ENCODE measurements around the gene TRPC4AP.

The TRPC4AP gene

GRCh38 chr20:35001596-35002362, 90.8 kb downstream of the TRPC4AP start:
- DNase-seq (ENCODE audit: low read depth, low spot score): no peak

DNA sequence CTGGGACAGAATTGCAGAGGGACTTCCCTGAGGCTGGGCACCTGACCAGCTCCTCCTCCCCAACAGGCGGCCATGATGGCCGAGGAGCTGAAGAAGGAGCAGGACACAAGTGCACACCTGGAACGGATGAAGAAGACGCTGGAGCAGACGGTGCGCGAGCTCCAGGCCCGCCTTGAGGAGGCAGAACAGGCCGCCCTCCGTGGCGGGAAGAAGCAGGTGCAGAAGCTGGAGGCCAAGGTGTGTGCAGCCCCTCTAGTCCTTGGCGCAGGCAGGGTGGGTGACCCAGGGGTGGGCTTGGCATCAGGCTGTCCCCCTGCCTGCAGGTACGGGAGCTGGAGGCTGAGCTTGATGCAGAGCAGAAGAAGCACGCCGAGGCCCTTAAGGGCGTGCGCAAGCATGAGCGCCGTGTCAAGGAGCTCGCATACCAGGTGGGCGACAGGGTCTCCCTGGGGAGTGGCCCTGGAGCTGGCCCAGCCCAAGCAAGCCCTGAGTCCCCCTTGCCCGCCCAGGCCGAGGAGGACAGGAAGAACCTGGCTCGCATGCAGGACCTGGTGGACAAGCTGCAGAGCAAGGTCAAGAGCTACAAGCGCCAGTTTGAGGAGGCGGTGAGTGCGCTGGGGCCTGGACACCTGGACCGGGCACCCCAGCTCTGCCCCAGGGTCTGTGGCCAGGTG, 91.5 kb downstream of the TRPC4AP start:
- DNase-seq (ENCODE audit: low read depth, low spot score): no peak

- no peak for DNase-seq (ENCODE audit: low read depth, low spot score)
These were observed 92.2 kb downstream of the TRPC4AP start for GRCh38 chr20:35000311-35000921.

- no peak for DNase-seq (ENCODE audit: low read depth, low spot score)
These were observed 92.8 kb downstream of the TRPC4AP start for GRCh38 chr20:34999782-35000181.

DNA sequence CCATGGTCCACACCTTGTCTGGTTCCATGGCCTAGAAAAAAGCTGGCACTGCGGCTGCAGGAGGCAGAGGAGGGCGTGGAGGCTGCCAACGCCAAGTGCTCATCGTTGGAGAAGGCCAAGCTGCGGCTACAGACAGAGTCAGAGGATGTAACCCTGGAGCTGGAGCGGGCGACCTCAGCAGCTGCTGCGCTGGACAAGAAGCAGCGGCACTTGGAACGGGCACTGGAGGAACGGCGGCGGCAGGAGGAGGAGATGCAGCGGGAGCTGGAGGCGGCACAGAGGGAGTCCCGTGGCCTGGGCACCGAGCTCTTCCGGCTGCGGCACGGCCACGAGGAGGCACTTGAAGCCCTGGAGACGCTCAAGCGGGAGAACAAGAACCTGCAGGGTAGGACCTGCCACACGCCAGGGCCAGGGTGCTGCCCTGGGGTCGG, 93.6 kb downstream of the TRPC4AP start:
- DNase-seq (ENCODE audit: low read depth, low spot score): no peak

- DNase-seq (ENCODE audit: low read depth, low spot score): no peak
These were observed 94.2 kb downstream of the TRPC4AP start for GRCh38 chr20:34998331-34998950.

GRCh38 chr20:34997774-34998173, 94.8 kb downstream of the TRPC4AP start:
- no peak for DNase-seq (ENCODE audit: low read depth, low spot score)

- no peak for DNase-seq (ENCODE audit: low read depth, low spot score)
These were observed 95.5 kb downstream of the TRPC4AP start for GRCh38 chr20:34997131-34997561.

GRCh38 chr20:34996243-34997028, 96.2 kb downstream of the TRPC4AP start:
- DNase-seq (ENCODE audit: low read depth, low spot score): no peak

GRCh38 chr20:34995696-34996095, 96.9 kb downstream of the TRPC4AP start:
- DNase-seq (ENCODE audit: low read depth, low spot score): no peak

GRCh38 chr20:34995192-34995591, 97.4 kb downstream of the TRPC4AP start:
- no peak for DNase-seq (ENCODE audit: low read depth, low spot score)

DNA sequence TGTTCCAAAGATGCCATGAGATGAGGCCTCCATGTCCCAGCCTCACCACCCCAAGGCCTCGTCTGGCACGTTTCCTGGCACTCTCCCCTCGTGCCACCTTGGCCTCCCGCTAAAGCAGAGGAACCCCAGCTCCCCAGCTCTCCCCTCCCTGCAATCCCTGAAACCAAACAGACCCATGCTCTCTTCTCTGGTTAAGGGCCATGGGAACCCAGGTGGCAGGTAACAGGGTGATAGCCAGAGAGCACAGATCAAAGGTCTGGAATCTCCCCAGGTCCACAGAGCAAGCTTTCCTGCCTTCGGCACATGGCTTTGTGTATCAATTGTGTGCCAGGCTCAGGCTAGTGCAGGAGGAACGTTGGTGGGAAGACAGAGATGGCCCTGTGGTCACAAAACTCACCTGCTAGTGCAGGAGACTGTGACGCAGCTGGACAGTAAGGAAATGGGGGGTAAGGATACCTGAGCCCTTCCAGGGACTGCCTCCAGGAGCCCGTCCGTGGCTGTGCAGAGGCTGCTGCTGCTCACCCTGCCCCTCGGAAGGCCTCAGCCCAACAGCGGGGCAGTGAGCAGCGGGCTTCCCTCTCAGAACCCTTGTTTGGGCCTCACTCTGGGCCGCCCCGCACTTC, 98.0 kb downstream of the TRPC4AP start:
- no peak for DNase-seq (ENCODE audit: low read depth, low spot score)

GRCh38 chr20:34993941-34994508, 98.6 kb downstream of the TRPC4AP start:
- DNase-seq (ENCODE audit: low read depth, low spot score): no peak

DNA sequence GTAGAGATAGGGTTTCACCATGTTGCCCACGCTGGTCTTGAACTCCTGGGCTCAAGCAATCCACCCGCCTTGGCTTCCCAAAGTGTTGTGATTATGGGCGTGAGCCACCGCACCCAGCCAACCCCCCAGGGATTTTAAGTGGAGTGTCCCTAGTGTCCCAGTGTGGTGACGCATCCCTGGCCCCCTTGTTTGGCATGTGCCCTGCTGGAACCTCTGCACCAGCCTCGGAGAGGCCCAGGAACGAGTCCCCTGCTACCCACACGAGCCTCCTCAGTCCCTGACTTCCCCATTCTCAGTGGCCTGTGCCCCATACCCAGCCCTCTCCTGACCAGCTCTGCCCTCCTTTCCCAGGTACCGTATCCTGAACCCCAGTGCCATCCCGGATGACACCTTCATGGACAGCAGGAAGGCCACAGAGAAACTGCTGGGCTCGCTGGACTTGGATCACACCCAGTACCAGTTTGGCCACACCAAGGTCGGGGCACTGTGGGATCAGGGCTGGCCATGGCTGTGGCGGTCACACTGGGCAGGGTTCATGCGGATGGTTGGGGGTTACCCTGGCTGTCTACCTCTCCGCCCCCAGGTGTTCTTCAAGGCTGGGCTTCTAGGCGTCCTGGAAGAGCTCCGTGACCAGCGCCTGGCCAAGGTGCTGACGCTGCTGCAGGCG, 99.7 kb downstream of the TRPC4AP start:
- no peak for DNase-seq (ENCODE audit: low read depth, low spot score)

DNA sequence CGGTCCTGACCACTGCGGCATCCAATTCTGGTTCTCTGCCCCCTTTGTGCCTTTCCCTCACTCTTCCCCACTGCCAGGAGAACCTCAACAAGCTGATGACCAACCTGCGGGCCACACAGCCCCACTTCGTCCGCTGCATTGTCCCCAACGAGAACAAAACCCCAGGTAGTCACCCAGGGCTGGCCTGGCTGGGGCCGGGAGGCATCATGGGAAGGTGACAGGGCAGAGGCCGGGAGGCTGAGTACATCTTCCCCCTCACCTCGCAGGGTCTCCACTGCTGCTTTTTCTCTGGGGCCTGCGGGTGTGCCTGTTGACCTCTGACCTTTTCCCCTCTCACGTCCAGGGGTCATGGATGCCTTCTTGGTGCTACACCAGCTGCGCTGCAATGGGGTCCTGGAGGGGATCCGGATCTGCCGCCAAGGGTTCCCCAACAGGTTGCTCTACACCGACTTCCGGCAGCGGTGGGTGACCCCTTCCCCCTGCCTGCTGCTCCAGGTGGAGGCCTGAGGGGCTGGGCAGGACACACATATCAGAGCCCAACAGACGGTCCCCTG, 101.9 kb downstream of the TRPC4AP start:
- DNase-seq (ENCODE audit: low read depth, low spot score): no peak

GRCh38 chr20:34990231-34990630, 102.4 kb downstream of the TRPC4AP start:
- DNase-seq (ENCODE audit: low read depth, low spot score): no peak

DNA sequence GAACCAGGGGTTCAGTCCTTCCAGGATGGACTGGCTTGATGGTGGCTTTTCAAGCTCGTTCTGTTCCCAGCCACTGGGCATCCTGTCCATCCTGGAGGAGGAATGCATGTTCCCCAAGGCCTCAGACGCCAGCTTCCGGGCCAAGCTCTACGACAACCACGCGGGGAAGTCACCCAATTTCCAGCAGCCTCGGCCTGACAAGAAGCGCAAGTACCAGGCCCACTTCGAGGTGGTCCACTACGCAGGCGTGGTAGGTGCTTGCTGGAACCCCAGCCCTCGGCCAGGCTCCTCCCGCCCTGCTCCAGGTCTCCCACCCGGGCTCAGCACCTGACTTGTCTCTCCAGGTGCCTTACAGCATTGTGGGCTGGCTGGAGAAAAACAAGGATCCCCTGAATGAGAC, 102.9 kb downstream of the TRPC4AP start:
- no peak for DNase-seq (ENCODE audit: low read depth, low spot score)

DNA sequence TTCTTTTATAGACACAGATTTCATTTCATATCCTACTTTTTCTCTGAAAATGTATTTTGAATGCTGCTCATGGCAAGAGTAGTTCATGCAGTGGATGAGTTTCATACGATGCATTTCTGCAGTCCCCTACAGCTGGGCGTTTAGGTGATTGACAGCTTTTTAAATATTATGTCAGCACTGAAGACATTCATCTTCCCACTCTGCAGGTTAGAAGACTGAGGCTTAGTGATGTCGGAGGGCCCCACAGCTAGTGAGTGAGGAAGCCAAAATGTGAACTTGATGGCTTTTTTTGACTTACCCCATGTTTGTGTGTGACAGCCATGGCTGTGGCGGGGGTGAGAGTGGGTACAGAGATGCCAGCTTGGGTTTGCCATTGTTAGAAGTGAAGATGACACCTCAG, 103.5 kb downstream of the TRPC4AP start:
- no peak for DNase-seq (ENCODE audit: low read depth, low spot score)

GRCh38 chr20:34988191-34988540, 104.4 kb downstream of the TRPC4AP start:
- no peak for DNase-seq (ENCODE audit: low read depth, low spot score)
